ENCODE results near the gene CDH13. TPM values are rescaled to one million over a fixed set of nuclear protein-coding genes. Genes with fewer than 3 reads are reported as not detected.

The CDH13 gene
- total and polyA plus RNA-seq, 2 donors (not counting 3 experiments of a cell fraction or from before 2014, with no cell fraction given), result 96.6 to 124 TPM

GRCh38 chr16:83109490-83110125, 482.8 kb downstream of the CDH13 start:
- H3K4me1 ChIP-seq (ENCODE audit: control insufficient read depth, extremely low read depth, insufficient read depth, low read length), result no peaks in the 10 kb centered on the region
- dilution Hi-C loops (cut with MboI; ENCODE audit: extremely low pct_ligation_motif_present, low sequenced_read_pairs) (no loop called here), intact Hi-C loops (cut with micrococcal nuclease) (loop anchor here (5.0 kb wide), 1 partner anchor 78 kb away; no protein-coding TSS in a partner anchor)
- no peaks in the 10 kb centered on the region for H3K9me3 ChIP-seq (replicated peaks; ENCODE audit: control insufficient read depth, insufficient read depth, low read length)
- H3K79me2 ChIP-seq (ENCODE audit: control insufficient read depth, insufficient read depth, low read length), result no peaks in the 10 kb centered on the region
- no peak overlapping the region for H3K27ac ChIP-seq (ENCODE audit: insufficient read depth, low read depth, low read length)
- H3K36me3 ChIP-seq (ENCODE audit: control insufficient read depth in 2 of 2, extremely low read depth in 1 of 2, insufficient read depth in 2 of 2, low read length in 2 of 2), result no peaks in the 10 kb centered on the region
- H3K4me2 ChIP-seq (ENCODE audit: insufficient read depth, low read length), result no peak overlapping the region
- DNase-seq (ENCODE audit: low read depth, low spot score) (no peak), FAIRE-seq (no peak)
- CTCF ChIA-PET, result interaction anchor here (0.9 to 1.1 kb wide), 2 partner anchors 361 to 479 kb away, joined by 3 read pairs; no protein-coding TSS in a partner anchor
- H3K27me3 ChIP-seq (ENCODE audit: control insufficient read depth in 2 of 2, insufficient read depth in 2 of 2, low read length in 2 of 2), result no peaks in the 10 kb centered on the region
- POLR2A ChIA-PET, result no interaction called here
- H3K4me3 ChIP-seq (replicated peaks in 1 of 3; ENCODE audit: insufficient read depth in 1 of 3, low read depth in 1 of 3, low read length in 3 of 3), result no peak overlapping the region
- no TSS peak for BruUV-seq (replicated peaks)
- H4K20me1 ChIP-seq (replicated peaks; ENCODE audit: control insufficient read depth, extremely low read depth, insufficient read depth, low read length), result no peaks in the 10 kb centered on the region
- no peak for TF ChIP-seq POLR2A (IDR thresholded peaks at IDR 0.05; ENCODE audit: low read depth, low read length)
- TF ChIP-seq GATA2 (IDR thresholded peaks at IDR 0.05; ENCODE audit: insufficient read depth, insufficient read length, low read depth, low read length), result no peak
- no peak for TF ChIP-seq FOS (IDR thresholded peaks at IDR 0.05; ENCODE audit: borderline replicate concordance, insufficient read depth, low read length)
- no peak for TF ChIP-seq POLR2AphosphoS5 (IDR thresholded peaks at IDR 0.05; ENCODE audit: insufficient read depth, low read depth, low read length)
- TF ChIP-seq EZH2 (IDR thresholded peaks at IDR 0.05; ENCODE audit: borderline replicate concordance, low read depth, low read length, severe bottlenecking), result no peak
- TF ChIP-seq CTCF (IDR thresholded peaks at IDR 0.05; ENCODE audit: extremely low read depth in 1 of 2, insufficient read depth in 1 of 2, low read depth in 1 of 2, low read length in 2 of 2), result no peak
- H3K9ac ChIP-seq (replicated peaks; ENCODE audit: extremely low read depth, insufficient read depth, low read length), result no peak overlapping the region
- H3K9me1 ChIP-seq (replicated peaks; ENCODE audit: control insufficient read depth, extremely low read depth, insufficient read depth, low read length), result no peaks in the 10 kb centered on the region
- H2AFZ ChIP-seq (ENCODE audit: low read depth, low read length), result no peak overlapping the region

All from endothelial cell of umbilical vein (primary cell).